ENCODE data around the gene SCAF8. TPM values are rescaled to one million over a fixed set of nuclear protein-coding genes. Genes with fewer than 3 reads are reported as not detected.

The SCAF8 gene
- polyA plus RNA-seq, 3 donors: 53.9 to 65.8 (median 57.9) TPM

DNA sequence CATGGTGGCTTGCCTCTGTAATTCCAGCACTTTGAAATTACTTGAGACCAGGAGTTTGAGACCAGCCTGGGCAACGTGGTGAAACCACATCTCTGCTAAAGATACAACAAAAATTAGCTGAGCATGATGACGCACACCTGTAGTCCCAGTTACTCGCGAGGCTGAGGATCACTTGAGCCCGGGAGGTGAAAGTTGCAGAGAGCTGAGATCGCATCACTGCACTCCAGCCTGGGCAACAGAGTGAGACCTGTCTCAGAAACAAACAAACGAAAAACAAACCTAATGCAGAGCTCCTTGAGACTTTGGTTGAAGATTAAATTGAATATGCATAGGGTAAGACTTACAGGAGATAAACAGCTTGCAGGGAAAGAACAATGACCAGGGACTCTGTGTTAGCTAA is 80.8 kb downstream of the SCAF8 start:
- no peak for DNase-seq (ENCODE audit: extremely low read depth in 1 of 11, low read depth in 9 of 11, low spot score in 4 of 11)

DNA sequence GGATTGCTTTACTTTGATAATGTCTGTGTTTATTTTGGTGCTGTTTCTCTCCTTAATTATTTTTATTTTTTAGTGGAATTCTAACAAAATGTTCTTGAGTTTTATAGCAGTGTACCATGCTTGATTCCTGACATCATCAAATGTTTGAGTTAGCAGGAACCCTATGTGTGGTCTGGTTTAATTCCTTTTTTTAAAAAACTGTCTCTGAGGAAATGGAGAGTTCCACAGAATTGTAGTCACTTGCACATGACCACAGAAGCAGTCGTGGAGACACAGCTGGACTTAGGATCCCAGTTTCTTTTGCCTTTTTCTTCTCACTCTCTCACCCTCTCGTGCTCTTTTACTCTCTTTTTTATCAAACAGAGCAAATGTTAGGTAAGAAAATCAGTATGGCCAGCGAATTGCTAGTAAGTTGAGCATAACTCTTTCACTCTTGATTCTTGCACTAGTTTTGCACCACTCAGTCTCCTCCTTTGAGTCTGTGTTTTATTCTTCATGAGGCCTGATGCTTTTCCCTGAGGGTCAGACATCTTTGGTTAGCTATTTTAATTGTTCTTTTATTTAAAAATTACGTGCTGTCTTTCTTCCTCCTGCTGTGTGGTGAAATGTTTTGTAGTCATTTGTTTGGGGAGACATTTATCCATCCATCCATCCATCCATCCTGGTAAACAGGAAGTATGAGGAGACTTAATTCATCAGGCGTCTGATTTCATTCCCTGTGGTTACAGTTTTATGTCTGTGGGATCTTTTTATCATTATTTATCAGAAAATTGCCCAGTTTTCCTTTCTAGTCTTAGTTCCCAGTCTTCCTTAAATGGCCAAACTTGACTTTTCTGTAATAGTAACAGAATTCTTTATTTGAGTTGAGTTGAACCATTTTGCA is 83.0 kb downstream of the SCAF8 start:
- no peak for DNase-seq (ENCODE audit: extremely low read depth in 1 of 11, low read depth in 9 of 11, low spot score in 4 of 11)

DNA sequence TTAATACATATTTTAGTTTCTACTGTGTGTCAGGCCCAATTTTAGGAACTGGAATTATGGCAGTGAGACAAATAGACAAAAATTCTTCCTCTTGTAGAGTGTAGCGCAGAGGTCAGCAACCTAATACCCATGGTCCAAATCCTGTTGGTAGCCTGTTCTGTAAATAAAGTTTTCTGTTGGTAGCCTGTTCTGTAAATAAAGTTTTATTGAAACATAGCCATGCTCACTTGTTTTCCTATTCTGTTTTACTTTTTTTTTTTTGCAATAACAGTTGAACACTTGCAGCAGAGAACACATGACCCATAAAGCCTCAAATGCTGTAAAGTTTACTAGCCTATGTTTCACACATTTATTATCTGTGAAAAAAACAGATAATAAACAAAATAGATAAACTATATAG is 87.9 kb downstream of the SCAF8 start:
- no peak for DNase-seq (ENCODE audit: extremely low read depth in 1 of 11, low read depth in 9 of 11, low spot score in 4 of 11)

DNA sequence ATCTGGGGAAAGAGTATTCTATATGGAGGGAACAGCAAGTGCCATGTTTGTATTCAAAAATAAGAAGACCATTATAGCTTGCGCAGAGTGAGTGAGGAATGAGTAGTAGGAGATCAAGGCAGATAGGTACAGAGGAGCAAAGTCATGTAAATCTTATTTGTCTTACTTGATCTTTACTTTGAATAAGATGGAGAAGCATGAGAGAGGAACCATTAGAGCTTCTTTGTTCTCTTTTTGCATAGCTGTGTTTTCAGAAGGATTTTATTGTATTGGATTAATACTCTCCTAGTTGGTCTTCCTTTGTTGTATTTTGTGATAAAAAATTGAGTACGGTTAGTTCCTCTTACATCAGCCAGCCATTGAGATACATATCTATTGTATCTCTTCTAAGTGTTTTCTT is 88.4 kb downstream of the SCAF8 start:
- no peak for DNase-seq (ENCODE audit: extremely low read depth in 1 of 11, low read depth in 9 of 11, low spot score in 4 of 11)

DNA sequence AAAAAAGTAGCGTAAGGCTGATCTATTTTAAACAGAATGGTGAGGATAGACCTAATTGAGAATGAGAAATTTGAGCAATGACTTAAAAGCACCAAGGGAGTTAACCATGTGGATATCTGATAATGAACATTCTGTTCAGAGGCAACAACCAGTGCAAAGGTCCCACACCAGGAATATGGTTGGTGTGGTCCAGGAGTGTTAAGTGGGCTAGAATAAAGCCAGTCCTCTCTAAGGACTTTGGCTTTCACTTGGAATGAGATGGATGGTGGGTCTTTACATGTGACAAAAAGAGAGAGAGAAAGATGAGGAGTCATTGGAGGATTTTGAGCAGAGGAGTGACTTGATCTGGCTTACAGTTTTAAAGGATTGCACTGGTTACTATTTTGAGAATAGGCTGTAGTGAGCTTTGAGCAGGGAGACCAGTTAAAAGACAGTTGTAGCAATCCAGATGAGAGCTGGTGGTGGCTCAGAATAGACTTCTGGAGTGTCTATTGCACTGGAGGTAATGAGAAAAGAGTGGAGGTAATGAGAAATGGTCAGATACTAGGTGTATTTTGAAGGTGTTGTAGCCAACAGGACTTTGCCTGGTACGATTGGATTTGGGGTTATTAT is 89.8 kb downstream of the SCAF8 start:
- DNase-seq (ENCODE audit: extremely low read depth in 1 of 11, low read depth in 9 of 11, low spot score in 4 of 11): no peak

DNA sequence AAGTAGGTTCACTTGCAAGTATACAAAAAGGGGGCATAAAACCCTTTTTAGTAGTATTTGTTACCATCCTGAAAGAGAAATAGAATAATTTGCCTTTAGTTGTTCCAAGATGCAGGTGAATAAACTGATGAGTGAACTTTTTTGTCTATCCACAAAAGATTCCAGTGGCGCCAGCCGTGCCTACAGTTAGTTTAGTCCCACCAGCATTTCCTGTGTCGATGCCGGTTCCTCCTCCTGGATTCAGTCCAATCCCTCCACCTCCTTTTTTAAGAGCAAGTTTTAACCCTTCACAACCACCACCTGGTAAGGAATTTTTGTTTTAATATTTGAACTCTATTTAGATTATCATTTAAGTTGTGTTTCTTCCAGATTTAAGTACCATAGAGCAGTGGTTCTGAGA is 90.9 kb downstream of the SCAF8 start:
- no peak for DNase-seq (ENCODE audit: extremely low read depth in 1 of 11, low read depth in 9 of 11, low spot score in 4 of 11)

GRCh38 chr6:154829970-154830369 is 96.8 kb downstream of the SCAF8 start:
- DNase-seq (ENCODE audit: extremely low read depth in 1 of 11, low read depth in 9 of 11, low spot score in 4 of 11): no peak

- DNase-seq (ENCODE audit: extremely low read depth in 1 of 11, low read depth in 9 of 11, low spot score in 4 of 11): no peak
Observed at GRCh38 chr6:154830771-154831170, 97.6 kb downstream of the SCAF8 start.

DNA sequence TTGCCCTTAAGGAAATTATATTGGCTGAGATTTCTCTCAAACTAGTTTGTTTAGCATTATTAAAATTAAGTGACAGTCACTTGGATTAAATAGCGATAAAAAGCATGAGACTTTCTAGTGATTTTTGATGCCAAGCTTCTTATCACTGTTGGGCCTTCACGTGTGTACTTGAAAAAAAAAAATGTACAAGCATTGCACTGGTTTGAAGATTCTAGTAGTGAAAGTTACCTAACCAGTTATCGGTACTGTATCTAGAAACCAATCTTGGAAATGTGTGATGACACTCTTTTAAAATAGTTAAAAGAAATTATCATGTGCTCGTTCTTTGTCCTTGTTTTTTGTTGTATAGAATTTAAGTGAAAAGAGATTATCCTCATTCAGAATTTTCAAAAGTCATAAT is 102.1 kb downstream of the SCAF8 start:
- DNase-seq (ENCODE audit: extremely low read depth in 1 of 11, low read depth in 9 of 11, low spot score in 4 of 11): no peak

GRCh38 chr6:154839546-154839945 is 106.3 kb downstream of the SCAF8 start:
- DNase-seq (ENCODE audit: extremely low read depth in 1 of 11, low read depth in 9 of 11, low spot score in 4 of 11): no peak

DNA sequence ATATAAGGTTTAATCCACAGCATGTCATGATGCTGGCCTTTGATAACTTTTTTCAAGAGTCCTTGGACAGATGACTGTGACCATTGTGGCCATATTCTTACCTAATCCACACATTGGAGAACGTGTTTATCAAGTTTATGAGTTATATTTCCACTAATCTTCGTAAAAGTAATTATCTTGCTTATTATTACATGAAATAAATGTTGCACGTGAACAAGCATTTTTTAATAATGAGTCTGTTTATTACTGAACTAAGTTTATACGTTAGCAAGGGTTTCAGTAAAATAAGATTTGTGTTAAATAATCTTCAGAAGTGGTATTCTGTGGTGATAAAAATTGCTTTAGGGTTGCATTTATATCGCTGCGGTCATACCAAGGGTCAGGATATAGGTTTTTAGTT is 107.1 kb downstream of the SCAF8 start:
- no peak for DNase-seq (ENCODE audit: extremely low read depth in 1 of 11, low read depth in 9 of 11, low spot score in 4 of 11)

GRCh38 chr6:154841109-154841508 is 107.9 kb downstream of the SCAF8 start:
- no peak for DNase-seq (ENCODE audit: extremely low read depth in 1 of 11, low read depth in 9 of 11, low spot score in 4 of 11)

GRCh38 chr6:154842833-154843232 is 109.6 kb downstream of the SCAF8 start:
- DNase-seq (ENCODE audit: extremely low read depth in 1 of 11, low read depth in 9 of 11, low spot score in 4 of 11): no peak

GRCh38 chr6:154847318-154847717 is 114.1 kb downstream of the SCAF8 start:
- DNase-seq (ENCODE audit: extremely low read depth in 1 of 11, low read depth in 9 of 11, low spot score in 4 of 11): no peak

- DNase-seq (ENCODE audit: extremely low read depth in 1 of 11, low read depth in 9 of 11, low spot score in 4 of 11): peak in 1 of 11 donors; percentile 33
Observed at GRCh38 chr6:154848580-154848979, 115.4 kb downstream of the SCAF8 start.

DNA sequence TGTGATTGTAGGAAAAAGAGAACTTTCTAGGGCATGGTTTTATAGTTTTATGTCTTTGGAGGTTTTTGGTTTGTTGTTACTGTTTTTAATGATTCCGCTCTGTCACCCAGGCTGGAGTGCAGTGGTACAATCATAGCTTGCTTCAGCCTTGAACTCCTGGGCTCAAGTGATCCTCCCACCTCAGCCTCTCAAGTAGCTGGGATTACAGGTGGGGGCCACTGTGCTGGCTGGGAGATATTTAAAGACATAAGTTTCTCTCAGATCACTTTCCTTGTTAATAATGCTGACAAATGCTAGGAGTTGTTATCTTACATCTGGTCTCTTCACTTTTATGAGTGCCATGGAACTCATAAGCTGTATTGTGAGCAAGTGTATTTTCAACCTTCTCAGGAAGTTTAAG is 116.3 kb downstream of the SCAF8 start:
- no peak for DNase-seq (ENCODE audit: extremely low read depth in 1 of 11, low read depth in 9 of 11, low spot score in 4 of 11)

GRCh38 chr6:154852687-154853086 is 119.5 kb downstream of the SCAF8 start:
- peak in 1 of 11 donors; percentile 38 for DNase-seq (ENCODE audit: extremely low read depth in 1 of 11, low read depth in 9 of 11, low spot score in 4 of 11)

DNA sequence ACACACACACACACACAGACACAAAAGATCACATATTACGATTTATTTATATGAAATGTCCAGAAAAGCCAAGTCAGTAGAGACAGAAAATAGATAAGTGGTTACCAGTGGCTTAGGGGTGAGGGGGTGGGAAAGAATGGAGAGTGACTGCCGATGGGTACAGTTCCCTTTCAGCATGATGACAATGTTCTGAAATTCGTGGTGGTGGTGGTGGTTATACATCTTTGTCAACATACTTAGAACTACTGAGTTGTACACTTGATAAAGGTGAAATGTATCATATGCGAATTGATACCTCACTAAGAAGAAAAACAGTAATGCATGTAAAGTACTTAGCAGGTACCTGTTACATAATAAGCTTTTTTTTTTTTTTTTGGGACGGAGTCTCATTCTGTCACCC is 124.3 kb downstream of the SCAF8 start:
- DNase-seq (ENCODE audit: extremely low read depth in 1 of 11, low read depth in 9 of 11, low spot score in 4 of 11): no peak

GRCh38 chr6:154861825-154862224 is 128.6 kb downstream of the SCAF8 start:
- DNase-seq (ENCODE audit: extremely low read depth in 1 of 11, low read depth in 9 of 11, low spot score in 4 of 11): no peak

DNA sequence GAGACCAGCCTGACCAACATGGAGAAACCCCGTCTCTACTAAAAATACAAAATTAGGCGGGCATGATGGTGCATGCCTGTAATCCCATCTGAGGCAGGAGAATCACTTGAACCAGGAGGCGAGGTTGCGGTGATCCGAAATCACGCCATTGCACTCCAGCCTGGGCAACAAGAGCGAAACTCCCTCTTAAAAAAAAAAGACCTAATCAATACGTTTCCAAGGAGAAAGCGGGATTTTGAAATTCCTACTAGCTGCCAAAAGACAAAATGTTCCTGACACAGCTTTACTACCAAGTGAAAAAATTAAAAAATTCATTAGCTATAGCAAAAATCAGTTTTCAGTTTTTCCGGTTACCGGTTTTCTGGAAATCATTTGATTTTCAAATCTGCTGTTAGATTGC is 129.3 kb downstream of the SCAF8 start:
- no peak for DNase-seq (ENCODE audit: extremely low read depth in 1 of 11, low read depth in 9 of 11, low spot score in 4 of 11)

DNA sequence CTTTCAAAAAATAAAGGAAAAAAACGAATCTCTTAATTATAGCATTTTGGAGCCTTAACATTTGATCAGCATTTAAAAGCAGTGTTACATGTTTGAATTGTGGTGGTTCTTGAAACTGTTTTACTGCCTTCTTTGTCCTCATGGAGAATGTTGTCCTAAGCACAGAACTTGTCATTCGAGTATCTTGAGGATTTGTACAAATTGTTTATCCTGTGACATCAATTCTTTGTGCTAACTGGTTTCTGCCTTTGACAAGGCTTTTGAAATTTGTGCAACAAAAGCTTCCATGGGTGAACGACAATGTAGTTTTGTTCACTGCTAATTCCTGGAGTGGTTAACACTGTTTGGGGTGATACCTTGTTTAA is 130.8 kb downstream of the SCAF8 start:
- no peak for DNase-seq (ENCODE audit: extremely low read depth in 1 of 11, low read depth in 9 of 11, low spot score in 4 of 11)

Measured in renal cortex interstitium (tissue), 11 donors.